ENCODE measurements around the gene AJAP1. TPM values are rescaled to one million over a fixed set of nuclear protein-coding genes. Genes with fewer than 3 reads are reported as not detected.

The AJAP1 gene
- total RNA-seq, 6 experiments from 2014 or later, result not detected

GRCh38 chr1:4689941-4690635, 35.7 kb downstream of the AJAP1 start:
- Mint-ChIP-seq H3K36me3 (ENCODE audit: low read depth) (peaks cover 11% of the 10 kb centered on the region), H3K27ac (no peak overlapping the region), H3K4me3 (no peak overlapping the region), H3K27me3 (ENCODE audit: insufficient read depth) (no peaks in the 10 kb centered on the region; the same call in 1 of the 2 replicates), H3K9me3 (peaks cover 57% of the 10 kb centered on the region), H3K4me1 (ENCODE audit: low read depth) (no peaks in the 10 kb centered on the region)
- TF ChIP-seq CTCF (IDR thresholded peaks at IDR 0.05), result no peak
- no peak for DNase-seq

- Mint-ChIP-seq H3K4me3 (no peak overlapping the region), H3K27me3 (ENCODE audit: insufficient read depth) (no peaks in the 10 kb centered on the region; the same call in 1 of the 2 replicates), H3K36me3 (ENCODE audit: low read depth) (peaks cover 11% of the 10 kb centered on the region), H3K9me3 (peaks cover 63% of the 10 kb centered on the region), H3K27ac (no peak overlapping the region), H3K4me1 (ENCODE audit: low read depth) (no peaks in the 10 kb centered on the region)
- no peak for TF ChIP-seq CTCF (IDR thresholded peaks at IDR 0.05)
- DNase-seq, result no peak
Observed at GRCh38 chr1:4690951-4691675, 36.7 kb downstream of the AJAP1 start.

- H3K36me3 Mint-ChIP-seq (ENCODE audit: low read depth), result peaks cover 7% of the 10 kb centered on the region; the same call in 1 of the 2 replicates
- no peaks in the 10 kb centered on the region for H3K4me1 Mint-ChIP-seq (ENCODE audit: low read depth)
- no peak overlapping the region for H3K4me3 Mint-ChIP-seq
- DNase-seq, result no peak
- H3K27ac Mint-ChIP-seq, result no peak overlapping the region
- TF ChIP-seq CTCF (IDR thresholded peaks at IDR 0.05), result no peak
- H3K9me3 Mint-ChIP-seq, result peaks cover 59% of the 10 kb centered on the region
- no peaks in the 10 kb centered on the region; the same call in 1 of the 2 replicates for H3K27me3 Mint-ChIP-seq (ENCODE audit: insufficient read depth)
Observed at GRCh38 chr1:4691766-4692405, 37.5 kb downstream of the AJAP1 start.

- H3K4me1 Mint-ChIP-seq (ENCODE audit: low read depth), result no peaks in the 10 kb centered on the region
- TF ChIP-seq CTCF (IDR thresholded peaks at IDR 0.05), result no peak
- DNase-seq, result no peak
- peaks cover 59% of the 10 kb centered on the region for H3K9me3 Mint-ChIP-seq
- no peak overlapping the region for H3K4me3 Mint-ChIP-seq
- peaks cover 3% of the 10 kb centered on the region; the same call in 1 of the 2 replicates for H3K36me3 Mint-ChIP-seq (ENCODE audit: low read depth)
- no peak overlapping the region for H3K27ac Mint-ChIP-seq
- H3K27me3 Mint-ChIP-seq (ENCODE audit: insufficient read depth), result no peaks in the 10 kb centered on the region; the same call in 1 of the 2 replicates
Observed at GRCh38 chr1:4692437-4692836, 38.0 kb downstream of the AJAP1 start.

GRCh38 chr1:4693331-4693730, 38.9 kb downstream of the AJAP1 start:
- TF ChIP-seq CTCF (IDR thresholded peaks at IDR 0.05), result no peak
- peaks cover 58% of the 10 kb centered on the region for H3K9me3 Mint-ChIP-seq
- no peak overlapping the region for H3K4me3 Mint-ChIP-seq
- H3K27ac Mint-ChIP-seq, result no peak overlapping the region
- no peaks in the 10 kb centered on the region; the same call in 1 of the 2 replicates for H3K27me3 Mint-ChIP-seq (ENCODE audit: insufficient read depth)
- H3K36me3 Mint-ChIP-seq (ENCODE audit: low read depth), result no peaks in the 10 kb centered on the region; the same call in 1 of the 2 replicates
- no peak for DNase-seq
- H3K4me1 Mint-ChIP-seq (ENCODE audit: low read depth), result no peaks in the 10 kb centered on the region
